Stimulated activated CD8-positive, alpha-beta memory T cell treated with anti-CD3 and anti-CD28 coated beads, Interleukin-4, amount 100 ng/mL, for 4 hours (primary cell): ENCODE measurements around the gene PPP1R8.
A peak's percentile ranks its signal among the peaks of the same experiment; 100 is the strongest.
"Not testable (repeated sequence)": the region's sequence is repeated elsewhere in the genome, so short reads cannot be mapped to it uniquely, and the experiment has no call there.

Experiments used
- DNase-seq, 2 donors: peaks; one replicate each; pipeline ENCODE4 v3.0.0-alpha.2; 2020; ENCODE audit warnings: low read depth in 2 of 2, low spot score in 1 of 2

PPP1R8 gene

DNA sequence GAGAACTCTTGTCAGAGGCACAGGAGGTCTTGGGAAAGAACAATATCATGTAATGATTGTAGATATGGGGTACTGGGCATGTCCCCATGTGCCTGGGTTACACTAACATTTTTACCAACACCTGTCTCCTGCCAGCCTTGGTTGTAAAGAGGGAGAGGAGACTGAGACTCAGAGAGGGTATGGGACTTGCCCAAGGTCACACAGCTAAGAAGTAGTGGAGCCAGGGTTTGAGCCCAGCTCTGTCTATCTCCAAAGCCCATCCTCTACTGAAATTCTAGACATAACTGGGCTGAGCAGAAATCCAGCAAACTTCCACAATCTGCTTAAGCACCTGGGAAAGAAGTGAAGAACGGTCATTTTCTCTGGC lies 39.1 kb downstream of the PPP1R8 start:
- no peak for DNase-seq

DNA sequence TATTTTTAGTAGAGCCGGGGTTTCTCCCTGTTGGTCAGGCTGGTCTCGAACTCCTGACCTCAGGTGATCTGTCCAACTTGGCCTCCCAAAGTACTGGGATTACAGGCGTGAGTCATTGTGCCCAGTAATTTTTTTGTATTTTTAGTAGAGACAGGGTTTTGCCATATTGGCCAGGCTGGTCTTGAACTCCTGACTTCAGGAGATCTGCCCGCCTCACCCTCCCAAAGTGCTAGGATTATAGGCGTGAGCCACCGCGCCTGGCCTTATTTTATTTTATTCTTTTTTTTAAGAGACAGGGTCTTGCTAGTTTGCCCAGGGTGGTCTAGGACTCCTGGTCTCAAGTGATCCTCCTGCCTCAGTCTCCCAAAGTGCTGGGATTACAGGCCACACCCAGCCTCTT lies 40.5 kb downstream of the PPP1R8 start:
- DNase-seq, result not testable (repeated sequence)

DNA sequence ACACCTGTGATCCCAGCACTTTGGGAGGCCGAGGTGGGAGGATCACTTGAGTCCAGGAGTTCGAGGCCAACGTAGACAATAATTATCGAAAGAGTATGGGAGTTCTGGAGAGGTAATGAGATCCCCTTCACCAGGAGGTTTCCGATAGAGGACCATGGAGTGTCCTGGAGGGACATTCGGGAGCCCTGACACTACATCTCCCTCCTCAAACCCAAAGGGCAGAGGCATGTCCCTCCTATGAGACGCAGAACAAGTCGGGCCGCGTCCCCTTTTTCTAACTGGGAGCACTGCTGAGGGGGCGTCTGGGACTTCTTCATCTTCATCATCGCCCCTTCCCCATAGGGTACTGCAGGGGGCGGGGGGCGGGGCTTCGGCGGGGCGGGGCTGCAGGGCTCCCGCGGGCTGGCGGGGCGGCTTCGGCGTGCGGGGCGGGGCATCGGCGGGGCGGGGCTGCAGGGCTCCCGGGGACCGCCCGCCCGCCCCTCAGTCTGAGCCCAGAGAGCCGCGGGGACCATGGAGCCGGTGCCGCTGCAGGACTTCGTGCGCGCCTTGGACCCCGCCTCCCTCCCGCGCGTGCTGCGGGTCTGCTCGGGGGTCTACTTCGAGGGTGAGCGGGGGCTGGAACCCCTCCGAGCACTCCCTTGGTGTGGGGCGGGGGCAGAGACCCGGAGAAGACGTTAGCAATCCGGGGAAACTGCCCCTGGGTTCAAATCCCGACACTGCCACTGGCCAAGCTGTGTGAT lies 41.6 kb downstream of the PPP1R8 start, which contains the start of gene THEMIS2:
THEMIS2 (plus strand) TSS at position 486 of the 743 bp plus-strand sequence; CDS start at position 514, 28 bp downstream.
- DNase-seq, result peak; percentile 56 to 58

DNA sequence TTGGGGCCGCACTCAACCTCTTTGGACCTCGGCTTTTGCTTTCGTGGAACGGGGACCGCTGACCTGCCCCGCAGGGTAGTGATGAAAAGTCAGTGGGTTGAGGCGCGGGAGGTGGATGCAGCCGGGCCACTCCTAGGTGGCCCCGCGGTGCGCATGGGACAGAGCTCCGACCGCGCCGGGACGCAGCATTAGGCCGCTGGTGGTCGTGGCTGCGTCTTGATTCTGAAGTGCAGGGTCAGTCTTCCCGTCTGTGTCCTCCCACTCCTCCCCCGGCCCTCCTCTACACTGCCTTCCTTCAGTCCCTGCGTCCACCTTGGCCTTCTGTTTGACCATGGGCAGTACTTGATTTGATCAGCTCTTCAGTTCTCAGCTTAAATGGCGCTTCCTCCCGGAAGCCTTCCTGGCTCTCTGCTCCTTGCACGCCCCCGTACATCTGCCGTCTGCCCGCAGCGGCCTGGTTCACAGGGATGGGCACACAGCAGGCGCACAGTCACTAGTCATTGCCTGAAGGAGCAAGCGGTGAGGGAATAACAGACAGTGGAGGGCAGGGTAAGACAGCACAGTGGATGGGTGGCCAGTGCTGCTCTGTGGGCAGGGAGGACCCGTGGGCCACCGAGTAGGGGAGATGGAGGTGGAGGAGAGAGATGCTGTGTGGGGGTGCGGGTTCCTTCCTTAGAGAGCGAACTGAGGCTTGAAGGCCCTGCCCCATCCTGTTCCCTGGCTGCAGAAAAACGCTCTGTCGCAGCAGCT lies 42.4 kb downstream of the PPP1R8 start:
- DNase-seq, result no peak

DNA sequence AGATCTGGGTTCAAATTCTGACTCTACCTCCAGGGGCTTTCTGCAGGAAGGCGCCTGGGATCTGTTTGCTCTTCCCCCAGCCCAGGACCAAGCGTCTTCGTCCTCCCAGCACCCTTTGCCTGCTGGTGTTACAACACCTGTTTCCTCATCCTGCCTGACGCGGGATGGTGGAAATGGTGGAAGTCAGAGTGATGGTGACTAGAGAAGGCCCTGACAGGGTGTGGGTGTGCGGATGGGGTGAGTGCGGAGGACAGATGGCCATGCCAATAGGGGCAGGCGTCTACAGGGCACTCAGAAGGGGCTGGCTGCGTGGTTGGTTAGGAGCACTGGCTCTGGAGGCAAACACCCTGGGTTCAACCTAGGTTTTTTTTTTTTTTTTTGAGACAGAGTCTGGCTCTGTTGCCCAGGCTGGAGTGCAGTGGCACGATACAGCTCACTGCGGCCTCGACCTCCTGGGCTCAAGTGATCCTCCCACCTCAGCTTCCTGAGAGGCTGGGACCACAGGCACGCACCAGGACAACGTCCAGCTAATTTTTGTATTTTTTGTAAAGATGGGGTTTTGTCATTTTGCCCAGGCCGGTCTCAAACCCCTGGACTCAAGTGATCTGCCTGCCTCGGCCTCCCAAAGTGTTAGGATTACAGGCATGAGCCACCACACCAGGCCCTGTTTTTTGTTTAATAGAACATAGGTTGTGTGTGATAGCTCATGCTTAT lies 43.2 kb downstream of the PPP1R8 start:
- no peak for DNase-seq

DNA sequence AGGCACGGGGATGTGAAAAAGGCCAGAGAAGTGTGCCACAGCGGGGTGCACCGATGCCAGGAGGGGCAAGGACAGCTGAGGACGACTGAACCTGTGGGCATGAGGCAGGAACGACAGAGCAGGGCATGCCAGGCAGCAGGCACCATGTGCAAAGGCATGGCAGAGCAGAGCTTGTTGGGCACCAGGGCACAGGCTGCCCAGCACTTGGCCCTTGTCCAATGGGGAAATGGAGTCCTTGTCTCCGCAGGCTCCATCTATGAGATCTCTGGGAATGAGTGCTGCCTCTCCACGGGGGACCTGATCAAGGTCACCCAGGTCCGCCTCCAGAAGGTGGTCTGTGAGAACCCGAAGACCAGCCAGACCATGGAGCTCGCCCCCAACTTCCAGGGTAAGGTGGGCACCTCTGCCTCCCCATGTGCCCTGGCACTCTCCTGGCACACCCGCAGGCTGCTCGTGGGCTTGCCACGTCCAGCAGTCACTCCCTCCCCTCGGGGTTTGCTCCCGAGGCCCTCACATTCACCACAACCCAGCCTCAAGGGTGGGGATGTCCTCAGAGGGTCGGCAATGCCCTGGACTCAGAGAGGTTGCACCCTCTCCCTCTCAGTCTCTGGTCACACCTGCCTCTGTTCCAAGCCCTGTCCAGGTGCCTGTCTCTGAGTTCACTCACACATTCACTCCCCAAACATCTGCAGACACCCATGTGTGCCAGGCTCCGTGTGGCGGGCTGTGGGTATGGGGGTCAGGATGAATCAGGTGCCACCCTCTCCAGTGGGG lies 45.9 kb downstream of the PPP1R8 start:
- no peak for DNase-seq

DNA sequence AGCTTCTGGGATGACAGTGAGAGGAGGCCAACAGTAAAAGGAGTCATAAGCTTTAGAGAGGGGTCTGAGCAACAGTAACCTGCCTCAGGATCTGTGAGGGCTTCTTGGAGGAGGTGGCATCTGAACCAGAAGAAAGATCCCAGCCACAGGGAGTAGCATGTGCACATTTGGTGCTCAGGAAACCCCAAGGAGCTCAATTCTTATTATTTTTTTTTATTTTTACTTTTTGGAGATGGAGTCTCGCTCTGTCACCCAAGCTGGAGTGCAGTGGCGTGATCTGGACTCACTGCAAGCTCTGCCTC lies 46.5 kb downstream of the PPP1R8 start:
- DNase-seq, result no peak

DNA sequence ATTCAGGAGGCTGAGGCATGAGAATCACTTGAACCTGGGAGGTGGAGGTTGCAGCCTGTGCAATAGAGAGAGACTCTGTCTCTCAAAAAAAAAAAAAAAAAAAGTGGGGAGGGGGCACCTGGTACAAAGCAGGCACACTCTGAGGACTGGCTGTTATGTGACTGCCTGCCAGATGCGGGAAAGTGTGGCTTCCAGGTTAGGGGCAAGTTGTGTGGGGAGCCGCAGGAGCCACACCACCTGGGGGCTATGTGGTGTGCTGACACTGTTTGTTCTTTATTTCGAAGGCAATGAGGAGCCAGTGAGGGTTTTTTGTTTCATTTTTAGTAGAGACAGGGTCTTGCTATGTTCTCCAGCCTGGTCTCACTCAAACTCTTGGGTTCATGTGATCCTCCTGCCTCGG lies 47.5 kb downstream of the PPP1R8 start:
- DNase-seq, result no peak

DNA sequence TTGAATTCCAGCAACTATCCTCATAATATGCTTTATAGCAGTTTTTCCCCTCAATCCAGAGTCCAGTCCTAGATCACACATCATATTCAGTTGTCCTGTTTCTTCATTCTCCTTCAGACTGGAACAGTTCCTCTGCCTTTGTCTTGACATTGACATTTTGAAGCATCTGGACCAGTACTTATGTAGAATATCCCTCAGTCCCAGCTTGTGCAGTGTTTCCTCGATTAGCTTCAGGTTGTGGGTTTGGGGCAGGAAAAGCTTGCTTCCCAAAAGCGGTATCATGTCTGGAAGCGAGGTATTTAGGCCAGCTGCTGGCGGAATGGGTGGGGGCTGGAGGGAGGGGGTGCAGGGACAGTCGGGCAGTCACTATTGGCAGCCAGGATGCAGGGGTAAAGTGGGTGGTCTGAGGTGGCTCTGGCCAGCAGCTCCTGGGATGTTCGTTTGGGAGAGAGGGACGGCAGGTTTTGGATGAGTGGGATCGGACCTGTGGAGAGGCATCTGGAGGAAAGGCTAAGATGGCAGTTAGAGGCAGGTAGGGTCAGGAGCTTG lies 48.3 kb downstream of the PPP1R8 start:
- DNase-seq, result no peak

DNA sequence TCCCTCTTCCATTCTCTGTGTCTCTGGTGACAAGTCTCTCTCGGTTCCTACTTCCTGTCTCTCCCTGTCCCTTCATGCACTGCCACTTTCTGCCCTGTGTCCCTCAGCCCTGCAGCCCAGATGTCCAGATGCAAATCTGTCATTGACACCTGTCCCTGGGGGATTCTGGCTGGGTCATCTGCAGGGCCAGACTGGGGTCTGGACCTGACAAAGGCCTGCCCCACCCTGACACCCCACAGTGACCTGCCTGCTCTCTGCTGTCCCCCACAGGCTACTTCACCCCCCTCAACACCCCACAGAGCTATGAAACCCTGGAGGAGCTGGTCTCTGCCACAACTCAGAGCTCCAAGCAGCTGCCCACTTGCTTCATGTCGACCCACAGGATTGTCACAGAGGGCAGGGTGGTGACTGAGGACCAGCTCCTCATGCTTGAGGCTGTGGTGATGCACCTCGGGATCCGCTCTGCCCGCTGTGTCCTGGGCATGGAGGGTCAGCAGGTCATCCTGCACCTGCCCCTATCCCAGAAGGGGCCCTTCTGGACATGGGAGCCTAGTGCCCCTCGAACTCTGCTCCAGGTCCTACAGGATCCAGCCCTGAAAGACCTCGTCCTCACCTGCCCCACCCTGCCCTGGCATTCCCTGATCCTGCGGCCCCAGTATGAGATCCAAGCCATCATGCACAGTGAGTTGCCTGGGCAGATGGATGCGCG lies 48.9 kb downstream of the PPP1R8 start:
- no peak for DNase-seq

DNA sequence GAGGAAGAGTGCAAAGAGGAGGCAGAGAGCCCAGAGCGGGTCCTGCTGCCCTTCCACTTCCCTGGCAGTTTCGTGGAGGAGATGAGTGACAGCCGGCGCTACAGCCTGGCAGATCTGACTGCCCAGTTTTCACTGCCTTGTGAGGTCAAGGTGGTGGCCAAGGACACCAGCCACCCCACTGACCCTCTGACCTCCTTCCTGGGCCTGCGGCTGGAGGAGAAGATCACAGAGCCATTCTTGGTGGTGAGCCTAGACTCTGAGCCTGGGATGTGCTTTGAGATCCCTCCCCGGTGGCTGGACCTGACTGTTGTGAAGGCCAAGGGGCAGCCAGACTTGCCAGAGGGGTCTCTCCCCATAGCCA lies 51.9 kb downstream of the PPP1R8 start:
- DNase-seq, result no peak

DNA sequence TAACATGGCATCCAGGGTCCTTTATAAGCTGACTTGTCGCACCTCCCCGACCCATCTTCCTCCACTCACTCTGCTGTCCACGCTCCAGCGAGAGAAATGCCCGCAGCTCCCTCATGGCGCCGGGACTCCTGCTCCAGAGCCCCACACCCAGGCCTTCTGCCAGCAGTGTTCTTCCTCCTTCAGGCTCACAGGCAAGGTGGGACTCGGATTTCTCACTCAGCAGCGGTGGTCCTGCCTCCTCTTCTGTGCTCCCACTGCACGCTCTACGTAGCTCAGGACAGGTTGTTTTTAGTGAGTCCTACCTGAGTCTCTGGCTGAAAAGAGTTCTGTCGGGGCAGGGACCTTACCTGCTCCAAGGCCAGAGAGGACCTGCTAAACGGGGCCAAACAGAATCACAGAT lies 53.0 kb downstream of the PPP1R8 start:
- DNase-seq, result no peak

DNA sequence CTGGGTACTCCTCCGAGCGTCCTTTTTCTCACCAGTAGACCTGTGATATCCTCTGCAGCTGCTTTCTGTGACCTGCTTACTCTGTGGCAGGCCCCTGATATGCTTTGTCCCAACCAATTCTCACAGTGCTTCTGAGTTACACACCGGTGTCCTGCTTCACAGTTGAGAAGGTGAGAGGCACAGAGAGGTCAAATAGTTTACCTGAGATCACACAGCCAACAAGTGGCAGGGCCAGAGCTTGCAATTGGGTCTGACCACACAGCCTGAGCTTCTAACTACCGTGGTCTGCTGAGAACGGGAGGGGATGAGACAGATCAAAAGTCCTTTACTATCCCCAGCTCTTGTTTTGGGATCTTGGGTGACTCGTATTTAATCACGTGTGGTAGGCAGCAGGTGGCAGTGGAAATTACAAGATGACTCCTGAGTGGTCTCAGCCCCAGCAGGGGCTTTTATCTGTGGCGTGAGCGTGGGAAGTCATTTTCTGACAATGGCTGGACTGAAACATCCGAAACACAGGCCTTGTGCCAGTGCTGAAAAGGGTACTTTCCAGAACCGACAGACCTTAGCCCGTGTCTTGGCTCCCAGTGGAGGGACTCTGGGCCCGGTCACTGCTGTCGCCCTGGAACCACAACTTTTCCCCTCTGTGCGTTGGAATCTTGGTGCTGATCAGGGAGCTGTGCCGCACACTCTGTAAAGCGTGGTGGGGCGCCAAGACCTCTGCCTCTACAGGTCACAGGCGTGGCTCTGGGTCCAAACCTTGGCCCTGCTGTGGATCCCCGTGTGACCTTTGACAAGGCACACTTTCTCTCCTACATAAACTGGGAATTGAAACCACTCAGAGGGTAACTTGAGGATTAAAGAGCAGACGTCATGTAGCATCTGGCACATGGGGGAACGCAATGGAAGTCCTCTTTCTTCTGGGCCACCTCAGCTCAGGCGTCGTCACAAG lies 53.7 kb downstream of the PPP1R8 start:
- DNase-seq, result no peak

DNA sequence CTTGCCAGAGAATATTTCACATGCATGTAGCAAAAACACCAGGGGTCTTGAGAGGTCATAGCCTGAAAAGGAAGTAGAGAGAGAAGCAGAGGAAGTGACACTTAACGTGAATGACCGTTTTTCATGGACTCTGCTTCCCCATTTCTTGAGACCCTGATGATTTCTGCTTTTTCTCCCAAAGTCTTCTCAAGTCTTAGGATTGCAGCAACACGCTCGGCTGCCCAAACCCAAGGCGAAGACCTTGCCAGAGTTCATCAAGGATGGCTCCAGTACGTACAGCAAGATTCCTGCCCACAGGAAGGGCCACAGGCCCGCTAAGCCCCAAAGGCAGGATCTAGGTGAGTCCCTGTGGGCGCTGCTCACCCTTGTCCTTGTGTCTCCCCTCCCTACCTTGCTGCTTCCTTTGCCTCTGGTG lies 54.5 kb downstream of the PPP1R8 start:
- DNase-seq, result no peak

DNA sequence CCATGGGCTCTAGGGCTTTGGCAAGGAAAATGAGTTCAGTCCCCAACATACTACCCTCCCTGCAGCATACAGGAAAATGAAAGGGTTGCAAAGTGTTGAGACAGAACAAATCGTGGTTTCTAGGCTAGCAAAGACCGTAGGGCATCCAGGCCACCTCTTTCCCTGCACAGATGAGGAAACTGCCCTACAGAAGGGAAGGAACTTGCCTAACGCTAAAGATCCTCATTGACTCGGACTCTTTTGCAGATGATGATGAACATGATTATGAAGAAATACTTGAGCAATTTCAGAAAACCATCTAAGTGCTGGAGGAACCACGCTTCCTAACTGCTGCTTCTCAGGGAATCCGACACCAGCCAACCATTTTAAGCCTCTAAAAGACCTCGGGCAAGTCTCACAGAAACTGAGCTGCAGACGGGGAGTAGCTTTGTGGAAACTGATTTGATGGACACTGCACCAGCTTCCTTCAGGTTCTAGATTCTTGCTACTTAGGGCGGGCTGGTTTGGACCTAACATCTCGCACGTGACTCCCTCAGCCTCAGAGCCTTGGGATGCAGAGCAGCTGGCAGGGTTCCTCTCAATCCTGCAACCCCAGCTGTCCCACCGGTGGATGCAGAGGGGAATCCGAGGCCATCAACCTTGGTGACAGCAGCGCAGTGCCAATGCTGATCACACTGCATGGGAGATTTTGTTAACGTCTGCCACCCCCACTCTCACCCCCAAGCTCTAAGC lies 55.2 kb downstream of the PPP1R8 start:
- no peak for DNase-seq

DNA sequence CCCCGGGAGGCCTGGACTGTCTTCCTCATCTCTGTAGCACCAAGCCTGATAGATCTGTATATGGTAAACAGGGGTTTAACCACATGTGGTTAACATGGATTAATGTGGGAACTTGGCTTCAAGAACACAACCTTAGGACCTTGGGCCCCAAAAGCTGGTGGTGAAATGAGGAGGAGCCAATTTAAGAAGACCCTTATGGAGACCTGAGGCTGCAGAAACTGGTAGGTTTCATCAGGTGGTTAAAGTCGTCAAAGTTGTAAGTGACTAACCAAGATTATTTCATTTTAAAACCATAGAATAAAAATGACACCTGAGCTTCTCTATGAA lies 55.7 kb downstream of the PPP1R8 start:
- no peak for DNase-seq

DNA sequence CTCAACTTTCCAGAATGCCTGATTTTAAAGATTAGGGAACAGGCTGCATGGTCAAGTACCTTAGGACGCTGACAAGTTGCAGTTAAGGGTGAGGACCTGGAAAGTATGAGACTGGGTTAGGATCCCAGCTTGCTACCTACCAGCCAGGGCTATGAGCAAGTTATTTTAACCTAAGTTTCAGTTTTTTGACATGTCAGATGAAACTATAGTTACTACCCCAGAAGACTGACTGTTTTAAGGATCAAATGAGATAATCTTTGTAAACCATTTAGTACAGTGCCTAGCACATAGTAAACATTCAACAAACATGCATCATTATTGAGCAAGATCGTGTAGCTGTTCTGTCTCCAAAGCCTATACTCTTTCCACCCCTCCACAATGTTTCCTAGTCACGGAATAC lies 56.2 kb downstream of the PPP1R8 start:
- DNase-seq, result no peak

DNA sequence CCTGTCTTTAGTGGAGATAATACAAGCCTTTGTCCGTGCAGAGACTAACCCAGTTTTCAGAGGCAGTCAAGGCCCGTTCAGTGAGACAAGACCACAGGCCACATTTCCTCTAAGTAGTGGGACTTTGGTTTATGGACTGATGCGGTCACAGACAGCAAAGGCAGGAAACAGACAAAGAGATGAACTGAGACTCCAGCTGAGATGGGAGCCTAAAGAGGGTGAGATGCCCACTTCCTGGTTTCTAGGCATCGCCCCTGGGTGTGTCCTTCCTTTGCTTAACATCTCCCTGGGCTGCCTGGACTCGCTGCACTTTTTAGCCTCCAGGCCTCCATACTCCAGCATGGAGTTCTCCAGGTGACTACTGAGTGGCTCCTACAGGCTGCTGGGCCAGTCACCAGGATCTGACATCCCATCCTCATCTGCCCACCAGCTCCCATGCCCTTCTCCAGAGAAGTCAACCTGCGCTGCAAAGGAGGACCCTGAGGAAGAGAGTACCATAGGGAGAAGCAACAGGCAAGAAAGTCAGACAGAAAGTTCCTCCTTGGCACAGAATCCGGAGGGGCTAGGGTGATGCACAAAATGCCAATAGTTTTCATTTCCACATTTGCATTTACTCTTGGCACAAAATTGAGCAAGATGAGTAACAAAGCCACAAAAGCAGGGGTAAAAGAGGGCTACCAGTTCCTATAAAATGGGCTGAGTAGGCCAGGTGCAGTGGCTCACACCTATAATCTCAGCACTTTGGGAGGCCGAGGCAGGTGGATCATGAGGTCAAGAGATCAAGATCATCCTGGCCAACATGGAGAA lies 56.8 kb downstream of the PPP1R8 start:
- DNase-seq, result no peak
